HFF-Myc (cell line): ENCODE data around the gene MMADHC.

ENCODE experiments used
- DNase-seq: peaks from one replicate; pipeline ENCODE4 v3.0.0-alpha.2; 2011; ENCODE audit warnings: low read depth; ENCODE audit errors: extremely low read depth
- H3K4me3 ChIP-seq: replicated peaks from 2 replicates; pipeline ENCODE4 v1.5.1; 2011; ENCODE audit warnings: low read depth, mild to moderate bottlenecking, control low read depth, low read length
- CTCF ChIP-seq: IDR thresholded peaks from 2 replicates; pipeline ENCODE4 v1.5.1; 2012; ENCODE audit warnings: mild to moderate bottlenecking, low read depth, low read length, control low read depth; ENCODE audit errors: missing control alignments

MMADHC gene

GRCh38 chr2:149540138-149540537, 47.4 kb downstream of the MMADHC start:
- TF ChIP-seq CTCF = no peak
- no peak for DNase-seq
- no peak overlapping the region for H3K4me3 ChIP-seq

- TF ChIP-seq CTCF = no peak
- peak; percentile 2 for DNase-seq
- H3K4me3 ChIP-seq = no peak overlapping the region
Observed at GRCh38 chr2:149538138-149538833, 49.3 kb downstream of the MMADHC start.

- H3K4me3 ChIP-seq = no peak overlapping the region
- TF ChIP-seq CTCF = no peak
- DNase-seq = no peak
Observed at GRCh38 chr2:149537092-149537726, 50.4 kb downstream of the MMADHC start.

GRCh38 chr2:149536649-149537048, 50.9 kb downstream of the MMADHC start:
- H3K4me3 ChIP-seq = no peak overlapping the region
- no peak for TF ChIP-seq CTCF
- DNase-seq = no peak

- H3K4me3 ChIP-seq = no peak overlapping the region
- DNase-seq = no peak
- no peak for TF ChIP-seq CTCF
Observed at GRCh38 chr2:149534674-149535073, 52.9 kb downstream of the MMADHC start.

- DNase-seq = no peak
- no peak for TF ChIP-seq CTCF
- H3K4me3 ChIP-seq = no peak overlapping the region
Observed at GRCh38 chr2:149528983-149529382, 58.6 kb downstream of the MMADHC start.
